ENCODE data around the gene WDR45B.
A peak's percentile ranks its signal among the peaks of the same experiment; 100 is the strongest.

The WDR45B gene

GRCh38 chr17:82648165-82648668 lies at the start of gene WDR45B:
WDR45B (minus strand) TSS chr17:82648444; CDS start chr17:82648340, 104 bp downstream.
- DNase-seq: peak; percentile 94
- in situ Hi-C loops (cut with MboI; ENCODE audit: low pct_unique_long_range_greater_than_20kb, low sequenced_read_pairs): no loop called here

- no peak for DNase-seq
- in situ Hi-C loops (cut with MboI; ENCODE audit: low pct_unique_long_range_greater_than_20kb, low sequenced_read_pairs): no loop called here
Measured at GRCh38 chr17:82697808-82698064, 49.5 kb upstream of the WDR45B start.

GRCh38 chr17:82696916-82697807 lies 48.9 kb upstream of the WDR45B start:
- in situ Hi-C loops (cut with MboI; ENCODE audit: low pct_unique_long_range_greater_than_20kb, low sequenced_read_pairs): no loop called here
- DNase-seq: no peak

GRCh38 chr17:82696259-82696658 lies 48.0 kb upstream of the WDR45B start:
- in situ Hi-C loops (cut with MboI; ENCODE audit: low pct_unique_long_range_greater_than_20kb, low sequenced_read_pairs): no loop called here
- no peak for DNase-seq

- in situ Hi-C loops (cut with MboI; ENCODE audit: low pct_unique_long_range_greater_than_20kb, low sequenced_read_pairs): no loop called here
- DNase-seq: no peak
Measured at GRCh38 chr17:82694647-82695046, 46.4 kb upstream of the WDR45B start.

GRCh38 chr17:82693168-82693867 lies 45.1 kb upstream of the WDR45B start:
- DNase-seq: no peak
- in situ Hi-C loops (cut with MboI; ENCODE audit: low pct_unique_long_range_greater_than_20kb, low sequenced_read_pairs): no loop called here

GRCh38 chr17:82692268-82692667 lies 44.0 kb upstream of the WDR45B start:
- DNase-seq: no peak
- in situ Hi-C loops (cut with MboI; ENCODE audit: low pct_unique_long_range_greater_than_20kb, low sequenced_read_pairs): no loop called here

GRCh38 chr17:82691714-82692113 lies 43.5 kb upstream of the WDR45B start:
- no peak for DNase-seq
- in situ Hi-C loops (cut with MboI; ENCODE audit: low pct_unique_long_range_greater_than_20kb, low sequenced_read_pairs): no loop called here

- in situ Hi-C loops (cut with MboI; ENCODE audit: low pct_unique_long_range_greater_than_20kb, low sequenced_read_pairs): no loop called here
- DNase-seq: no peak
Measured at GRCh38 chr17:82690786-82691489, 42.7 kb upstream of the WDR45B start.

GRCh38 chr17:82689077-82689476 lies 40.8 kb upstream of the WDR45B start:
- in situ Hi-C loops (cut with MboI; ENCODE audit: low pct_unique_long_range_greater_than_20kb, low sequenced_read_pairs): no loop called here
- DNase-seq: no peak

- in situ Hi-C loops (cut with MboI; ENCODE audit: low pct_unique_long_range_greater_than_20kb, low sequenced_read_pairs): no loop called here
- DNase-seq: no peak
Measured at GRCh38 chr17:82687871-82688270, 39.6 kb upstream of the WDR45B start.

- in situ Hi-C loops (cut with MboI; ENCODE audit: low pct_unique_long_range_greater_than_20kb, low sequenced_read_pairs): no loop called here
- DNase-seq: no peak
Measured at GRCh38 chr17:82687375-82687861, 39.2 kb upstream of the WDR45B start.

GRCh38 chr17:82686366-82687324 lies 38.4 kb upstream of the WDR45B start:
- DNase-seq: no peak
- in situ Hi-C loops (cut with MboI; ENCODE audit: low pct_unique_long_range_greater_than_20kb, low sequenced_read_pairs): no loop called here

GRCh38 chr17:82685291-82685690 lies 37.0 kb upstream of the WDR45B start:
- no peak for DNase-seq
- in situ Hi-C loops (cut with MboI; ENCODE audit: low pct_unique_long_range_greater_than_20kb, low sequenced_read_pairs): no loop called here

GRCh38 chr17:82684228-82684841 lies 36.1 kb upstream of the WDR45B start:
- in situ Hi-C loops (cut with MboI; ENCODE audit: low pct_unique_long_range_greater_than_20kb, low sequenced_read_pairs): no loop called here
- no peak for DNase-seq

- in situ Hi-C loops (cut with MboI; ENCODE audit: low pct_unique_long_range_greater_than_20kb, low sequenced_read_pairs): no loop called here
Measured at GRCh38 chr17:82683534-82683933, 35.3 kb upstream of the WDR45B start.

GRCh38 chr17:82681547-82681946 lies 33.3 kb upstream of the WDR45B start:
- DNase-seq: no peak
- in situ Hi-C loops (cut with MboI; ENCODE audit: low pct_unique_long_range_greater_than_20kb, low sequenced_read_pairs): no loop called here

More at GRCh38 chr17:82683534-82683933, 35.3 kb upstream of the WDR45B start:
- DNase-seq: no peak
